Immature natural killer cell (primary cell): Measurements from ENCODE around the gene PAF1. TPM values are rescaled to one million over a fixed set of nuclear protein-coding genes. Genes with fewer than 3 reads are reported as not detected.
A peak's percentile ranks its signal among the peaks of the same experiment; 100 is the strongest.
"Not testable (repeated sequence)": the region's sequence is repeated elsewhere in the genome, so short reads cannot be mapped to it uniquely, and the experiment has no call there.

ENCODE experiments used
- DNase-seq, 3 donors: peaks; one replicate each; pipeline ENCODE4 v3.0.0; 2022; ENCODE audit warnings: mixed read lengths in 1 of 3
- H3K27ac Mint-ChIP-seq, 6 donors: one replicate each; pipeline ENCODE4 v1.8.0; 2020; ENCODE audit warnings: mixed read lengths in 6 of 6, mild to moderate bottlenecking in 5 of 6, inconsistent platforms in 4 of 6, moderate library complexity in 3 of 6
- H3K27me3 Mint-ChIP-seq, 3 donors: one replicate each; pipeline ENCODE4 v1.8.0; 2020 to 2021; ENCODE audit warnings: low read depth in 3 of 3, mild to moderate bottlenecking in 3 of 3, mixed read lengths in 3 of 3, moderate library complexity in 3 of 3, inconsistent platforms in 1 of 3
- H3K36me3 Mint-ChIP-seq, 3 donors: one replicate each; pipeline ENCODE4 v1.8.0; 2020; ENCODE audit warnings: mixed read lengths in 3 of 3, inconsistent platforms in 2 of 3, mild to moderate bottlenecking in 2 of 3
- H3K4me1 Mint-ChIP-seq, 2 donors: one replicate each; pipeline ENCODE4 v1.8.0; 2020; ENCODE audit warnings: inconsistent platforms in 2 of 2, mild to moderate bottlenecking in 2 of 2, mixed read lengths in 2 of 2, moderate library complexity in 1 of 2
- H3K4me3 Mint-ChIP-seq, 5 donors: one replicate each; pipeline ENCODE4 v1.8.0; 2020; ENCODE audit warnings: mild to moderate bottlenecking in 5 of 5, mixed read lengths in 5 of 5, inconsistent platforms in 3 of 5, moderate library complexity in 3 of 5
- H3K9me3 Mint-ChIP-seq, 6 donors: one replicate each; pipeline ENCODE4 v1.8.0; 2020; ENCODE audit warnings: mild to moderate bottlenecking in 6 of 6, mixed read lengths in 6 of 6, inconsistent platforms in 4 of 6, moderate library complexity in 3 of 6
- polyA plus RNA-seq, 3 donors: library from polyadenylated mRNA; unstranded; fragments of 300-500 nt; fragmentation: Illumina TruSeq; gene quantifications; one replicate each; pipeline ENCODE4 v1.2.3, GENCODE V29; 2021

PAF1 gene
- polyA plus RNA-seq, 3 donors from 2014 or later = 18.9 to 48.1 (median 31.6) TPM

DNA sequence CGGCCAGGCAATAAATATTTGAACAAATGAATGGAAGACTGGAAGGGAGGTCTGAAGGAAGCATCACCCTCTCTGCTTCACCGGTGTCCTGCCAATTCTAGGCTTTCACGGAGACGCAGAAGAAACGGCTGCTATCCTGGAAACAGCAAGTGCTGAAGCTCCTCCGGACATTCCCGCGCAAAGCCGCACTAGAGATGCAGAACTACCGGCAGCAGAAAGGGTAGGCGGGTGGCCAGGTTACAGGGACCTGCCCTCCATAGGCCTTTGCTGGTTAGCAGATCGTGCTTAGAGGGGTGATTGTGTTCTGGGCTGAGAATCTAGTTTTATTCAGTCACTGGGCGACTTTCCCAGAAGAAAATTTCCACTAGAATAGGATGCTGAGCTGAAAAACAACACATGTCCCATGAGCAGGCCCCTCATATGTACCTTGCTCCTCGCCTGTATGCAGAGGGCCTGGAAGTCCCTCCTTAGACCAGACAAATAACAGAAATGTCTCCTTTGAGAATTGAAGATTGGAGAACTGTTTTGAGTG lies 11.0 kb downstream of the PAF1 start:
- Mint-ChIP-seq H3K9me3 (no peaks in the 10 kb centered on the region), H3K27me3 (peaks cover 0 to 1% (median 0%) of the 10 kb centered on the region in 3 donors), H3K27ac (no peak overlapping the region), H3K4me3 (no peak overlapping the region), H3K36me3 (peaks cover 20 to 37% (median 29%) of the 10 kb centered on the region in 3 donors), H3K4me1 (no peaks in the 10 kb centered on the region)
- no peak for DNase-seq

DNA sequence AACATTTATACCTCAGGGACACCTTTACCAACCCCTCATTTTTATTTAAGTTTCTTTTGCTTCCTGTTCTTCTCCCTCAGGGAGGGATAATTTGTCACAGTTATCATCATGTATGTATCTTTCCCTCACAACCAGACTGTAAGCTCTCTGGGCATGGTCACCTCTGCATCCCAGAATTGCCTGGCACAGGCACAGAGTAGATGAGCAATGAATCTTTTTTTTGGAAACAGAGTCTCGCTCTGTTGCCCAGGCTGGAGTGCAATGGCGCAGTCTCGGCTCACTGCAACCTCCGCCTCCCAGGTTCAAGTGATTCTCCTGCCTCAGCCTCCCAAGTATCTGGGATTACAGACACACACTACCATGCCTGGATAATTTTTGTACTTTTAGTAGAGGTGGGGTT lies 11.5 kb downstream of the PAF1 start:
- peaks cover 20 to 40% (median 29%) of the 10 kb centered on the region in 3 donors for H3K36me3 Mint-ChIP-seq
- not testable (repeated sequence) for H3K27ac Mint-ChIP-seq, H3K27me3 Mint-ChIP-seq, H3K9me3 Mint-ChIP-seq, DNase-seq, H3K4me3 Mint-ChIP-seq, H3K4me1 Mint-ChIP-seq

DNA sequence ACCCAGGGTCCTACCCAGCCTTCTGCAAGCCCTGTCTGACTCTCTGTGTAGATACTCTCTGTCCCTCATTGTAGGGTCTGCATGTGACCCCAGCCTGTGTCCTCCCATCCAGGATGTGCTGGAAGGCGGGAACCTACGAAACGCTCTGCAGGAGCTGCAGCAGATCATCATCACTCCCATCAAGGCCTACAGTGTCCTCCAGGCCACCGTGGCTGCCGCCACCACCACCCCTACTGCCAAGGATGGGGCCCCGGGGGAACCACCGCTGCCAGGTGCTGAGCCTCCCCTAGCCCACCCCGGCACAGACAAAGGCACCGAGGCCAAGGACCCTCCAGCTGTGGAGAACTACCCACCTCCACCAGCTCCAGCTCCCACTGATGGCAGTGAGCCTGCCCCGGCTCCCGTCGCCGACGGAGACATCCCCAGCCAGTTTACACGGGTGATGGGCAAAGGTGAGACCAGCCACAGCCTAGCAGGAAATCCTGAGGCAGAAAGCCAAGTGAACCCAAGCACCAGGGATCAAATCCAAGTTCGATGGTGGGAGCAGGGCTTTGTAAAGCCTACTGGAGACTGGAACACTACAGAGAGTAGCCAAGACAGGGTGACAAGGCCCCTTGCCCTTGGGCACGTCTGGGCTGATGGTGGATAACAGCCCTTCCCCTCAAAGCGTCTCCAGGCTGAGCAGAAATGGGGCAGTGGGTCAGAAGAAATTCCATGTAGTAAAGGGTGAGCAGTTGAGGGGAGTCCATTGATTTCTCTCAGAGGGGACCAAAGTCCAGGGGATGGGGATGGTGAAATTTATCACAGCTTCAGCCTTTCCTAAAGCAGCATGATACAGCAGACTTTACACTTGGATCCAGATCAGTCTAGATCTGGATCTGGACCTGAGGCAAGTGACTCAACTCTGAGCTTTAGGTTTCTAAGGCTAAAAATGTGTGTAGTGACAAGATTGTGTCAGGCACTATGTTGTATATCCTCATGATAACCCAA lies 13.2 kb downstream of the PAF1 start:
- peaks cover 0 to 1% (median 0%) of the 10 kb centered on the region in 3 donors for H3K27me3 Mint-ChIP-seq
- no peak overlapping the region for H3K4me3 Mint-ChIP-seq
- H3K9me3 Mint-ChIP-seq = no peaks in the 10 kb centered on the region
- H3K27ac Mint-ChIP-seq = peak overlapping the region in 3 of 6 donors; percentile 9 to 29 (median 18)
- H3K36me3 Mint-ChIP-seq = peaks cover 24 to 42% (median 25%) of the 10 kb centered on the region in 3 donors
- no peak for DNase-seq
- no peaks in the 10 kb centered on the region for H3K4me1 Mint-ChIP-seq

DNA sequence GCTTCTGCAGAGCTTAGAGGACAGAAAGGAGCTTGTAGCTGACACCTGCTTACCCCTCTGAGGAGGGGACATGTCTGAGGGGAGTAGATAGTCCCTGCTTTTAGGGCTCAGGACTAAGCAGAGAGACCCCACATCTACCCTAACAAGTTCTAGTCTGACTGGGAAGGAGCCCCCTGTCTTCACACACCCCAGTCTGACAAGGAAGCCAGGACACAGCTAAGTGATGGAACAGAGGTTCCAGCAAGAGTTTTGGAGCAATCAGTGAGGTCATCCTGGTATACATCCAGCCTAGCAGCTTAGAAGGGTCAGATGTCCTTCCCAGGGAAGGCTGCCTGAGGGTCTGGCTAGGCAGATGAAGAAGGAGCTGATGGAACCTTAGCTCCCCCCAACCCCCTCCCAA lies 15.0 kb downstream of the PAF1 start:
- Mint-ChIP-seq H3K4me3 (no peak overlapping the region), H3K27ac (no peak overlapping the region), H3K36me3 (peaks cover 20 to 32% (median 23%) of the 10 kb centered on the region in 3 donors), H3K4me1 (no peaks in the 10 kb centered on the region), H3K27me3 (peaks cover 0 to 1% (median 0%) of the 10 kb centered on the region in 3 donors), H3K9me3 (no peaks in the 10 kb centered on the region)
- no peak for DNase-seq

DNA sequence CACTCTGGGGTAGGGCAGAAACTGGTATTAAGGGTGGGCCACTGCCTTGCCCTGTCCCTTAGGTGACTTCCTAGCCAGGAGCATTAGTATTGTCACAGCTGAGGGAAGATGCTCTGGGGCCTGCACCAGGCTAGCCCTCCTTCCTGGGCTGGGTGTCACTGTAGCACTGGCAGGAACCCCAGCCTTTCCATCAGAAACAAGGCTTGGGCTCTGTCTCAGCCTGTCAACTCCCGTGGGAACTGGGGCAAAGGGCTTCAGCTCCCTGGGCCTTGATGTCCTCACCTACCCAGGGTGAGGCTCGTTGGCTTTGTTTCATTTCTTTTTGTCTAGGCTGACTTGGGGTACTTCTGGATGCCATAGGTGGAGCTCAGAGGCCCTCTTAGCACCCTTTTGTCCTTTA lies 18.0 kb downstream of the PAF1 start:
- H3K27me3 Mint-ChIP-seq = peaks cover 0 to 4% (median 0%) of the 10 kb centered on the region in 3 donors
- peaks cover 16 to 31% (median 18%) of the 10 kb centered on the region in 3 donors for H3K36me3 Mint-ChIP-seq
- no peaks in the 10 kb centered on the region for H3K4me1 Mint-ChIP-seq
- no peak overlapping the region for H3K4me3 Mint-ChIP-seq
- H3K9me3 Mint-ChIP-seq = no peaks in the 10 kb centered on the region
- no peak overlapping the region for H3K27ac Mint-ChIP-seq
- DNase-seq = no peak

DNA sequence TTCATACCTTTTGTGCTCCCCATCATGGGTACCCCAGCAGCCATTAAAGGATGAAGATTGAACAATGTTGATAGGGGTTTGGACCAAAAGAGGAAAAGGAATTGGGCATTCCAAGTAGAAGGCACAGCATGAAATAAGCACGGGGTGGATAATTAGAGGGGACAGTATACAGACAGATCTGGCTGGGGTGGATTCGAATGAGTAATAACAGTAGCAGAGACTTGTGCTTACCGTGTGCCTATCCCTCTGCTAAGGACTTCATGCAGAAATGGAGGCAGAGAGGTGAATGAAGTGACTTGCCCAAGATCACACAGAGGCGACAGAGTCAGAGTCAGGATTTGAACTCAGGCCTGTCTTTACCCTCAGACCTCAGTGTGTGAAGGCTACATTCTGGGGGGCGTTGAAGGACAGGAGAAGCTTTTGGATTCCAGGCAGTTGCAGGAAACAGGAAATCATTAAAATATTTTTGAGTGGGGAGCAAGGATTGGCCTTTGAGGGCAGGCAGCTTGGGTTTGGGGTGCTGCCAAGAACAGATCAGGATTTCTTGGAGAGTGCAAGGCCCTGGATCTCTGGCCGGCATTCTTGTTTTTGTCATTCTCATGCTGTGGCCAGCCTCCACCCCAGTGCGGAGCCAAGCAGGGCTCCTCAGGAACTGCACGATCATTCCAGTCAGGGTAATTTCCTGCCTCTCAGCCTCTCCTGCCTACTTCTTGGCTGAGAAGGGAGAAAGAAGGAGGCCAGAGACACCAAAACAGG lies 18.7 kb downstream of the PAF1 start:
- Mint-ChIP-seq H3K9me3 (no peaks in the 10 kb centered on the region), H3K27ac (peak overlapping the region in 1 of 6 donors; percentile 13)

DNA sequence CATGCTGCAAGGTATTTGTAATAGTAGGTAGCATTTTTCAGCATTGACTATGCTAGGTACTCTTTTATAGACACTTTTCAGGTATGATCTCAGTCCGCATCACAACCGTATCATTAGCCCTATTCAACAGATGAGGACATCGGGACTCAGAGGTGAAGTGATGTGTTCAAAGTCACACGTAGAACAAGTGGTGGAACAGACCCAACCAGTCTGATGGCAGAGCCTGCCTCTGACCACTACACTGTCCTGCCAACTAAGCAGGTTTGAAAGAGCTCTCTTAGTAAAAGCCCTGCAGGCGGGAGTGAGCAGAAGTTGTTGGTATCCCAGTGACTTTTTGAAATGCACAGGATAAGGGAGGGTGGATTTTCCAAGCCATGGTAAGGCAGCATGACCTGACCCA lies 20.2 kb downstream of the PAF1 start:
- peaks cover 8 to 23% (median 11%) of the 10 kb centered on the region in 3 donors for H3K36me3 Mint-ChIP-seq

More for the DNA sequence above, 18.7 kb downstream of the PAF1 start:
- DNase-seq = no peak
- Mint-ChIP-seq H3K4me1 (no peaks in the 10 kb centered on the region), H3K36me3 (peaks cover 14 to 31% (median 17%) of the 10 kb centered on the region in 3 donors), H3K4me3 (no peak overlapping the region), H3K27me3 (peaks cover 0 to 3% (median 0%) of the 10 kb centered on the region in 3 donors)

DNA sequence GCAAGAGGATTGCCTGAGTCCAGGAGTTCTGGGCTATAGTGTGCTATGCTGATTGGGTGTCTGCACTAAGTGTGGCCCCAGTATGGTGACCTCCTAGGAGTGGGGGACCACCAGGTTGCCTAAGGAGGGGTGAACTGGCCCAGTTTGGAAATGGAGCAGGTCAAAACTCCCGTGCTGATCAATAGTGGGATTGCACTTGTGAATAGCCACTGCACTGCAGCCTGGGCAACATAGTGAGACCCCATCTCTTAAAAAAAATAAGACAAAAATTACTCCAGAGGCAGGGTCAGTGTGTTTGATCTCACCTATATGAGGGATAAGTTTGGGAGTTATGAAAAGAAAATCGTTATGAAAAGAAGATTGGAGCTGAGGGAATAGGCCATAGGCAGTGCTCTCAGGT lies 21.7 kb downstream of the PAF1 start:
- Mint-ChIP-seq H3K4me1 (no peaks in the 10 kb centered on the region), H3K9me3 (no peaks in the 10 kb centered on the region), H3K36me3 (peaks cover 8 to 21% (median 11%) of the 10 kb centered on the region in 3 donors), H3K4me3 (no peak overlapping the region), H3K27ac (no peak overlapping the region), H3K27me3 (peaks cover 0 to 3% (median 0%) of the 10 kb centered on the region in 3 donors)
- no peak for DNase-seq

More for the DNA sequence above, 20.2 kb downstream of the PAF1 start:
- H3K27me3 Mint-ChIP-seq = peaks cover 0 to 3% (median 0%) of the 10 kb centered on the region in 3 donors
- peak overlapping the region in 1 of 6 donors; percentile 28 for H3K27ac Mint-ChIP-seq
- DNase-seq = no peak
- no peak overlapping the region for H3K4me3 Mint-ChIP-seq
- no peaks in the 10 kb centered on the region for H3K4me1 Mint-ChIP-seq
- no peaks in the 10 kb centered on the region for H3K9me3 Mint-ChIP-seq

DNA sequence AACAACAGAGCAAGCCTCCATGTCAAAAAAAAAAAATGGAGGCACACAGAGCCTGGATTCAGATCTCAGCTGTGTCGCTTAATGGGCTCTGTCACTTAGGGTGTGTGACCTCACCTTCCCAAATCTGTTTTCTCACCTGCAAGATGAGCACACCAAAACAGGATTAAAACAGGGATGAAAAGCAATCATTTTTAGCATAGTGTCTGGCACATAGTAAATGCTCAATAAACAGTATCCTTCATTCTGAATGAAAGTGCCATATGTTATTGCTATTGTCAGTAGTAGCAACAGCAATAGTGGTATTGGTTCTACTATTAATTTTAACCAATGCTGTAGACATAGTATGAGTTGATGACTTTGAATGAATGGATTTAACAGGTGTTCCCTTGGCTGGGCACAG lies 25.4 kb downstream of the PAF1 start:
- Mint-ChIP-seq H3K4me3 (no peak overlapping the region), H3K27ac (no peak overlapping the region), H3K4me1 (no peaks in the 10 kb centered on the region), H3K9me3 (no peaks in the 10 kb centered on the region), H3K36me3 (peaks cover 3 to 25% (median 6%) of the 10 kb centered on the region in 3 donors), H3K27me3 (peaks cover 0 to 7% (median 0%) of the 10 kb centered on the region in 3 donors)
- DNase-seq = no peak

DNA sequence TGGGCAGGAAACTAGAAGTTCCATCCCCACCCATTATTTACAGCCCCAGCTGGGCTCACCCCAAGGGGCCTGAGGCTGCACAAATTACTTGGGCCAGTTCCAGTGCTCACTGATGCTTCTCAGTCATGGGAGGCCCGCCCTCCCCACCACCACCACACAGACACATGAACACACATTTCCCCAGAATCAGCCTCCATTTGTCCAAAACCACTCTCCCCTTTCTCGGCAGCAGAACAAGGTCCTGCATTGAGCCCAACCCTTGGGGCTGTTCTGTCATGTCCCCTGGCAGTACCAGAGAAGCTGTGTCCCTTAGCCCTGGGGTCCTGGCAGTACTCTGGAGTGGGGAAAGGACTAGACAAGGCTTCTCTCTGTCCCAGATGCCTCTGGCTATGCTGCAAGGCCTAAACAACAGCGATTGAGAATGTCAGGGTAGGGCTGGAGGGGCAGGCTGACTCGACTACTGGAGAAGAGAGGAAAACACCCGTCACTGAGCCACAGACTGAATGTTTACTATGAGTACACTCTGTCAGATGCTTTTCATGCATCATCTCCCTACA lies 26.9 kb downstream of the PAF1 start:
- no peak for DNase-seq
- Mint-ChIP-seq H3K9me3 (no peaks in the 10 kb centered on the region), H3K4me1 (no peaks in the 10 kb centered on the region), H3K27me3 (peaks cover 0 to 6% (median 0%) of the 10 kb centered on the region in 3 donors), H3K27ac (no peak overlapping the region), H3K4me3 (no peak overlapping the region), H3K36me3 (peaks cover 7 to 22% (median 8%) of the 10 kb centered on the region in 3 donors)

DNA sequence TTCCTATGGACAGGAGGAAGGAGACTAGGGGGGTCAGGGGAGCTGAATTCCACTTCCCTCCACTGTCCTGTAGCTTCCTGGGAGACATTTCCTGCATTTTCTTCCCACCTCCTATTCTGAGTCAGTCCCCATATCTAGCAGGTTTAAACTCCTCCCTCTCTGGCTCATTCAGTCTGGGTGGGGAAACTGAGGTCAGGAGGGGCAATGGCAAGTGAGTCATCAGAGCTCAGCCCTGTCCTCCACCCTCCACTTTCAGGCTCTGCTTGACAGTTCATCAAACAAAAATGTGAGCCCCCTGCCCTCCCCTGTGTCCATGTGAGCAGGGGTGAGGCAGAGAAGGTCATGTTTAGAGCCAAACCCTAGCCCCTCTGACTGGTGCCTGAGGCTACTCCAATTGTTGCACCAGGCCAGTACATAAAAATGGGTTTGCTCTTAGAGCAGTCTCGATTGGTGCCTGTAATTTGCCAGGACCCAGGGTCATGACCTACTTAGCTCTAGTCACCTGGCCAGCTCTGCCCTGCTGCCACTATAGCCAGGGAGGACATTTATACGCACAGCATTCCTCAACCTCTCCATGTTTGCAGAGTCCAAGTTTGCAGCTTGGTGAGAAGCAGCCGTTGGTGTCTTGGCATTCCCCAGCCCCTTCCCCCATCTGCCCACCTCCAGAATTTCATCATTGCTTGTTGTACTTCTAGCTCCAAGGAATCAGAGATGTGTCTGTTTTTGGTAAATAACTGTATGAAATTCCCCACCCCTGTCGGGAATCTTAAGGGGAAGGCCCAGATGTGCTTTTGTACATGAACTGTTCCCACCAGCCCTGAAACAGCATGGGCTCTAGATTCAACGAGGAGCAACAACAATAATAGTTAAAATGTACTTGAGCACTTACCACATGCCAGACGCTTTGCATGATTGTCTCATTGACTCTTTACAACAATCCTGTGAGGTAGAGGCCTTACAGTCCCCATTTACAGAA lies 27.9 kb downstream of the PAF1 start:
- Mint-ChIP-seq H3K36me3 (peaks cover 8 to 26% (median 11%) of the 10 kb centered on the region in 3 donors), H3K9me3 (no peaks in the 10 kb centered on the region), H3K4me1 (no peaks in the 10 kb centered on the region), H3K27ac (no peak overlapping the region), H3K27me3 (peaks cover 0 to 4% (median 0%) of the 10 kb centered on the region in 3 donors), H3K4me3 (no peak overlapping the region)
- no peak for DNase-seq

DNA sequence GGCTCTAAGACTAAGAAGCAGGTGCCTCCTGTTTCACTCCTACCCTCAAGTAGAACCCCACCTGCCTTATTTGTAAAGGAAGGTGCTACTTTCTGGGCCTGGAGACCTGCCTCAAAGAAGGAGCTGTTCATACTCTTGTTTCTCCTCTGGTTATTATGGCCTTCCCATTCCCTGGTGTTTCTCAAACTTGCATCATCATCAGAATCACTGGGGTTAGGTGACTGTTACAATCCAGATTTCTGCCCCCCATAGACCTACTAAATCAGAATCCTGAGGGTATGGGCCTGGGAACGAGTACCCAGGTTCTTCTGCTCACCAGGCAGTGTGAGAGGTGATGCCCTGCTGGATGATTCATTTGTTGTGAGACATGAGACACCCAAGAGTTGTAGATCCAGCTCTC lies 30.3 kb downstream of the PAF1 start:
- no peak for DNase-seq
- Mint-ChIP-seq H3K27ac (no peak overlapping the region), H3K9me3 (no peaks in the 10 kb centered on the region), H3K36me3 (peaks cover 8 to 43% (median 25%) of the 10 kb centered on the region in 3 donors), H3K27me3 (peaks cover 0 to 7% (median 0%) of the 10 kb centered on the region in 3 donors), H3K4me3 (no peak overlapping the region), H3K4me1 (no peaks in the 10 kb centered on the region)
